K562 (cell line): Measurements from ENCODE around the gene OPRD1. TPM values are rescaled to one million over a fixed set of nuclear protein-coding genes. Genes with fewer than 3 reads are reported as not detected.

Experiments
- polyA plus RNA-seq, 8 experiments: library from polyadenylated mRNA; depleted of rRNA in 4 of 8; stranded (reverse) in 5 of 8; unstranded in 3 of 8; fragments of >200 nt; fragmentation: Nextera tagmentation in 2 of 8; fragmentation: Illumina TruSeq in 1 of 8; extraction: Ambion mirVana in 2 of 8; extraction: Trizol in 1 of 8; gene quantifications; 2 replicates each; pipeline versions ENCODE4 v1.2.1 to v1.2.3, GENCODE V29; 2011 to 2014; ENCODE audit warnings: inconsistent platforms in 1 of 8, missing spikeins in 1 of 8
- small RNA-seq: library from RNA; depleted of rRNA; stranded (forward); fragments of <200 nt; gene quantifications from one replicate; pipeline ENCODE3, GENCODE V24; 2014
- total RNA-seq, 7 experiments: library from RNA; depleted of rRNA in 6 of 7; stranded (reverse); fragments of >200 nt in 6 of 7; fragmentation: Illumina TruSeq in 2 of 7; extraction: Trizol in 2 of 7; gene quantifications; 2 replicates each; pipeline versions ENCODE4 v1.2.1 to v1.2.3, GENCODE V29; 2011 to 2021; ENCODE audit warnings: low replicate concordance in 1 of 7

Gene OPRD1
- total and polyA plus RNA-seq, 9 of the 15 experiments (the other 6 are each of a cell fraction or from before 2014, with no cell fraction given), result under 0.01 to 0.03 (median under 0.01) TPM; not detected in 6

Small RNA genes within 50 kb of the gene (small RNA-seq; reads per million reads assigned to genes)
- gene RF00019, result not detected

Other genes with a start within 250 kb of the OPRD1 start
- gene RAB42, start 219.9 kb upstream of the OPRD1 start, total RNA-seq (2014; rRNA removed), result 0.14 TPM in 1 of 2 replicates, not detected in the other
- not detected in 2 replicates for gene RAB42, start 219.9 kb upstream of the OPRD1 start, total RNA-seq (2014; rRNA removed; fragmentation: Illumina TruSeq; extraction: Trizol)
- 0.07 and 0.15 TPM in 2 replicates for gene RAB42, start 219.9 kb upstream of the OPRD1 start, total RNA-seq (2015; rRNA removed; fragmentation: Illumina TruSeq; extraction: Trizol)
- gene RAB42, start 219.9 kb upstream of the OPRD1 start, total RNA-seq (2021), result not detected in 2 replicates
- 0.12 TPM in 1 of 2 replicates, not detected in the other for gene RAB42, start 219.9 kb upstream of the OPRD1 start, polyA plus RNA-seq (2011; rRNA removed)
- not detected in 2 replicates for gene RAB42, start 219.9 kb upstream of the OPRD1 start, polyA plus RNA-seq (2014; fragmentation: Illumina TruSeq; extraction: Trizol)
- gene RAB42, start 219.9 kb upstream of the OPRD1 start, polyA plus RNA-seq (2014; fragmentation: Nextera tagmentation; extraction: Ambion mirVana), result not detected
- gene RAB42, start 219.9 kb upstream of the OPRD1 start, polyA plus RNA-seq (2014; rRNA removed), result 0.05 and 0.12 TPM in 2 replicates
- 49.6 and 49.9 TPM in 2 replicates for gene TAF12, start 169.1 kb upstream of the OPRD1 start, total RNA-seq (2014; rRNA removed)
- 43.2 and 46.4 TPM in 2 replicates for gene TAF12, start 169.1 kb upstream of the OPRD1 start, total RNA-seq (2014; rRNA removed; fragmentation: Illumina TruSeq; extraction: Trizol)
- 43.4 and 45.1 TPM in 2 replicates for gene TAF12, start 169.1 kb upstream of the OPRD1 start, total RNA-seq (2015; rRNA removed; fragmentation: Illumina TruSeq; extraction: Trizol)
- 31.6 and 33.3 TPM in 2 replicates for gene TAF12, start 169.1 kb upstream of the OPRD1 start, total RNA-seq (2021)
- gene TAF12, start 169.1 kb upstream of the OPRD1 start, polyA plus RNA-seq (2011; rRNA removed), result 64.1 and 69.3 TPM in 2 replicates
- 44.2 and 53.0 TPM in 2 replicates for gene TAF12, start 169.1 kb upstream of the OPRD1 start, polyA plus RNA-seq (2014; fragmentation: Illumina TruSeq; extraction: Trizol)
- 10 to 100 TPM; 77.8 to 89.0 TPM for gene TAF12, start 169.1 kb upstream of the OPRD1 start, polyA plus RNA-seq (2014; fragmentation: Nextera tagmentation; extraction: Ambion mirVana)
- 50.5 and 68.4 TPM in 2 replicates for gene TAF12, start 169.1 kb upstream of the OPRD1 start, polyA plus RNA-seq (2014; rRNA removed)
- not detected in 2 replicates for gene RNU11, start 163.6 kb upstream of the OPRD1 start, total RNA-seq (2014; rRNA removed)
- gene RNU11, start 163.6 kb upstream of the OPRD1 start, total RNA-seq (2014; rRNA removed; fragmentation: Illumina TruSeq; extraction: Trizol), result not detected in 2 replicates
- gene RNU11, start 163.6 kb upstream of the OPRD1 start, total RNA-seq (2015; rRNA removed; fragmentation: Illumina TruSeq; extraction: Trizol), result not detected in 2 replicates
- not detected in 2 replicates for gene RNU11, start 163.6 kb upstream of the OPRD1 start, total RNA-seq (2021)
- gene RNU11, start 163.6 kb upstream of the OPRD1 start, polyA plus RNA-seq (2011; rRNA removed), result not detected in 2 replicates
- gene RNU11, start 163.6 kb upstream of the OPRD1 start, polyA plus RNA-seq (2014; fragmentation: Illumina TruSeq; extraction: Trizol), result not detected in 2 replicates
- not detected for gene RNU11, start 163.6 kb upstream of the OPRD1 start, polyA plus RNA-seq (2014; fragmentation: Nextera tagmentation; extraction: Ambion mirVana)
- not detected in 2 replicates for gene RNU11, start 163.6 kb upstream of the OPRD1 start, polyA plus RNA-seq (2014; rRNA removed)
- gene GMEB1, start 143.4 kb upstream of the OPRD1 start, total RNA-seq (2014; rRNA removed), result 6.6 and 7.3 TPM in 2 replicates
- 11.1 TPM in 2 replicates for gene GMEB1, start 143.4 kb upstream of the OPRD1 start, total RNA-seq (2014; rRNA removed; fragmentation: Illumina TruSeq; extraction: Trizol)
- gene GMEB1, start 143.4 kb upstream of the OPRD1 start, total RNA-seq (2015; rRNA removed; fragmentation: Illumina TruSeq; extraction: Trizol), result 7.9 and 8.4 TPM in 2 replicates
- 15.1 and 17.4 TPM in 2 replicates for gene GMEB1, start 143.4 kb upstream of the OPRD1 start, total RNA-seq (2021)
- gene GMEB1, start 143.4 kb upstream of the OPRD1 start, polyA plus RNA-seq (2011; rRNA removed), result 7.3 and 7.7 TPM in 2 replicates
- gene GMEB1, start 143.4 kb upstream of the OPRD1 start, polyA plus RNA-seq (2014; fragmentation: Illumina TruSeq; extraction: Trizol), result 14.6 and 17.5 TPM in 2 replicates
- 1 to 10 TPM; 8.5 TPM for gene GMEB1, start 143.4 kb upstream of the OPRD1 start, polyA plus RNA-seq (2014; fragmentation: Nextera tagmentation; extraction: Ambion mirVana)
- gene GMEB1, start 143.4 kb upstream of the OPRD1 start, polyA plus RNA-seq (2014; rRNA removed), result 8.2 and 9.1 TPM in 2 replicates
- 48.2 and 76.6 TPM in 2 replicates for gene YTHDF2, start 75.2 kb upstream of the OPRD1 start, total RNA-seq (2014; rRNA removed)
- gene YTHDF2, start 75.2 kb upstream of the OPRD1 start, total RNA-seq (2014; rRNA removed; fragmentation: Illumina TruSeq; extraction: Trizol), result 88.3 and 101 TPM in 2 replicates
- gene YTHDF2, start 75.2 kb upstream of the OPRD1 start, total RNA-seq (2015; rRNA removed; fragmentation: Illumina TruSeq; extraction: Trizol), result 78.5 and 83.3 TPM in 2 replicates
- 111 and 114 TPM in 2 replicates for gene YTHDF2, start 75.2 kb upstream of the OPRD1 start, total RNA-seq (2021)
- gene YTHDF2, start 75.2 kb upstream of the OPRD1 start, polyA plus RNA-seq (2011; rRNA removed), result 82.5 and 89.9 TPM in 2 replicates
- 91.5 and 97.8 TPM in 2 replicates for gene YTHDF2, start 75.2 kb upstream of the OPRD1 start, polyA plus RNA-seq (2014; fragmentation: Illumina TruSeq; extraction: Trizol)
- 10 to 100 TPM; 41.0 to 47.2 TPM for gene YTHDF2, start 75.2 kb upstream of the OPRD1 start, polyA plus RNA-seq (2014; fragmentation: Nextera tagmentation; extraction: Ambion mirVana)
- gene YTHDF2, start 75.2 kb upstream of the OPRD1 start, polyA plus RNA-seq (2014; rRNA removed), result 53.4 and 58.7 TPM in 2 replicates
- 141 and 146 TPM in 2 replicates for gene EPB41, start 102.4 kb downstream of the OPRD1 start, total RNA-seq (2014; rRNA removed)
- 169 and 175 TPM in 2 replicates for gene EPB41, start 102.4 kb downstream of the OPRD1 start, total RNA-seq (2014; rRNA removed; fragmentation: Illumina TruSeq; extraction: Trizol)
- 186 and 188 TPM in 2 replicates for gene EPB41, start 102.4 kb downstream of the OPRD1 start, total RNA-seq (2015; rRNA removed; fragmentation: Illumina TruSeq; extraction: Trizol)
- 141 and 147 TPM in 2 replicates for gene EPB41, start 102.4 kb downstream of the OPRD1 start, total RNA-seq (2021)
- gene EPB41, start 102.4 kb downstream of the OPRD1 start, polyA plus RNA-seq (2011; rRNA removed), result 185 and 213 TPM in 2 replicates
- gene EPB41, start 102.4 kb downstream of the OPRD1 start, polyA plus RNA-seq (2014; fragmentation: Illumina TruSeq; extraction: Trizol), result 150 and 201 TPM in 2 replicates
- gene EPB41, start 102.4 kb downstream of the OPRD1 start, polyA plus RNA-seq (2014; fragmentation: Nextera tagmentation; extraction: Ambion mirVana), result 1 to 10 TPM; 3.7 to 7.0 TPM
- gene EPB41, start 102.4 kb downstream of the OPRD1 start, polyA plus RNA-seq (2014; rRNA removed), result 105 and 123 TPM in 2 replicates